ENCODE results near the gene SMC3. TPM values are rescaled to one million over a fixed set of nuclear protein-coding genes. Genes with fewer than 3 reads are reported as not detected.
A peak's percentile ranks its signal among the peaks of the same experiment; 100 is the strongest.

Gene SMC3
- polyA plus RNA-seq, 2 of the 4 experiments (the other 2 are of a cell fraction), result 59.5 to 60.5 TPM

DNA sequence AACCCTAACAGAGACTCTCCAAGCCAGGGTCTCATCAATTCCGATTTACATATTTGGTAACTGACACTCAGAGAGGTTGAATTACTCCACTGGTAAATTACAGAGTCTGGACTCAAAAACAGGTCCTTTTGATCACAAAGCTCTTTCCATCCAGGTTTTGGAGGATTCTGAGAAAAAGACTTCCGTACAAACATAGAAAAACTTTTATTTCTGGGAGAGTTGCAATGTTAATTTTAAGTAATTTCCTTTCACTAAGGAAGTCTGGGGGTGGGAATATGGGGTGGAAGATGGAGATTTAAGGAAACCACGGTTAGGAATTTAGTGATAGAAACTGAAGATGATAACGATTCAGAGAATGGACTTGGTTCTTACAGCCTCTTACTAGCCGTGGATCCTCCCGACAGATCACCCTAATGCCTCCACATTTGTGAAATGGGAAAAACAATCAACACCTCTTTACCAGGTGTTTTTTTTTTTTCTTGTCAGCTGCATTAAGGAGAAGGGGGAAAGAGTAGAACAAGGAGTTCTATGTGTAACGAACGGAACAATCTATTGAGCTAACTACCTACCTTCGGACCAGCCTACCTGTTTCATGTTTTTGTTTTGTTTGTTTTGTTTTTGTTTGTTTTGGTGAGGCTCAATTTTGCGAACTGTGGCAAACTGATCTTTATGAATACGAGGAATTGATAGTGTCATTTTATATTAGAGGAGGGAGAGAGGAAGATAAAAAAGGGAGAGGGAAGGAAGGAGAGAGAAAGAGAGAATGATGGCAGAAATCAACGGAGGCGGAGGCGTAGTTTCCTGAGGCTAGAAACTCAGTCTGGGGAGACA lies 74.9 kb downstream of the SMC3 start:
- H3K27ac ChIP-seq, result peak overlapping the region; percentile 72 to 93
- ATAC-seq, result no peak
- POLR2A ChIA-PET, result interaction anchor here (1.5 kb wide), 1 partner anchor 30 kb away, joined by 6 read pairs; no protein-coding TSS in a partner anchor
- no peak for DNase-seq (ENCODE audit: low read depth in 1 of 2, low spot score in 1 of 2)
- H3K4me3 ChIP-seq, result no peak overlapping the region
- WGBS (ENCODE audit: missing lambda C conversion rate), result 88% methylated on average over 14 of the region's 14 CpGs
- TF ChIP-seq NR3C1 (IDR thresholded peaks at IDR 0.05), result no peak
- no peak for TF ChIP-seq ZC3H11A (IDR thresholded peaks at IDR 0.05)
- TF ChIP-seq HOXB5 (CRISPR knock-in tag; IDR thresholded peaks at IDR 0.05), result no peak
- no peak for TF ChIP-seq ZFP36 (IDR thresholded peaks at IDR 0.05; ENCODE audit: borderline replicate concordance, partially characterized antibody)
- TF ChIP-seq EP300 (IDR thresholded peaks at IDR 0.05), result no peak
- no peak for TF ChIP-seq JUN (IDR thresholded peaks at IDR 0.05)
- no peak for TF ChIP-seq KDM1A (IDR thresholded peaks at IDR 0.05; ENCODE audit: low read depth)
- no peak for FAIRE-seq
- H3K4me1 ChIP-seq, result peaks cover 60% of the 10 kb centered on the region
- H3K9me3 ChIP-seq, result no peaks in the 10 kb centered on the region
- peak overlapping the region; percentile 65 for H3K4me2 ChIP-seq
- CTCF ChIA-PET, result interaction anchor here (0.6 to 2.7 kb wide), 3 partner anchors 30 to 223 kb away, joined by 5 to 16 read pairs (median 9); no protein-coding TSS in a partner anchor

DNA sequence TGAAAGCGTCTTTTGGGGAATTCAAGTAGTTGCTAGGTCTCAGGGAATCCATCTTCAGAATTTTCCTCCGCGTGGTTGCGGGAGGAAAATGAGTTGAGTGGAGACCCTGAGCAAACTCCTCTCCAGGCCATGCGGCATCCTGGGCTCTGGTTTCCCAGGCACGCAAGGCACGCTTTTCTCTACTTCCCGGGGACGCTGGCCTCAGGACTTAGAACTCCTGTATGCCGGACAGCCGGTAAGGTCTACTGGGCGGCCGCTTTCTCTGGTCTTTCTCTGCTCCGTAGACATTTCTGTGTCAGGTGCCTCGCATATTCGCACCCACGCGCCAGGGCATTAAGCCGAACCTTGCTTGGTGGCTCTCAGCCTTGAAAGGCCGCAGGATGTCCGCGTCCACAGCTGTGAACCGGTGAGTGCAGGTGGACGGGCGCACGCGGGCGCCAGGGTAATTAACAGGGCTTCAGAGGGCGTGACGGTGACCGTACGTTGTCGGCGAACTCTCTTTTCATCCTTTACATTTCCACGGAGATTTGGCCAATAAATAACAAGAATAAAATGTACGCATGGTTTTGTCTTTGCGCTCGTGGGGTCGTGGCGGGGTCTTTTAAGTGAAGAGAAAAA lies 75.6 kb downstream of the SMC3 start:
- Histone ChIP-seq H3K9me3 (no peaks in the 10 kb centered on the region), H3K4me2 (peak overlapping the region; percentile 77), H3K4me1 (peaks cover 60% of the 10 kb centered on the region), H3K27ac (peak overlapping the region; percentile 73 to 93), H3K4me3 (peak overlapping the region; percentile 69)
- CTCF ChIA-PET, result interaction anchor here (0.9 to 2.1 kb wide), 5 partner anchors 10 to 33 kb away, joined by 3 to 11 read pairs (median 5); no protein-coding TSS in a partner anchor
- no peak for FAIRE-seq
- POLR2A ChIA-PET, result no interaction called here
- TF ChIP-seq FOSB (CRISPR knock-in tag; IDR thresholded peaks at IDR 0.05) (no peak), SREBF2 (IDR thresholded peaks at IDR 0.05) (no peak), MAX (IDR thresholded peaks at IDR 0.05) (no peak), CBX8 (IDR thresholded peaks at IDR 0.05) (no peak), TP53 (CRISPR knock-in tag; IDR thresholded peaks at IDR 0.05) (no peak), MYC (IDR thresholded peaks at IDR 0.05; ENCODE audit: borderline replicate concordance, low read length) (no peak), RAD21 (conservative IDR thresholded peaks at IDR 0.05 in 1 of 2, IDR thresholded peaks at IDR 0.05 in 1 of 2) (no peak), RARB (CRISPR knock-in tag; IDR thresholded peaks at IDR 0.05) (no peak), NR3C1 (IDR thresholded peaks at IDR 0.05) (no peak), POLR2A (IDR thresholded peaks at IDR 0.05; ENCODE audit: low read length) (no peak), NFE2L2 (conservative IDR thresholded peaks at IDR 0.05; ENCODE audit: low read length) (no peak), EP300 (IDR thresholded peaks at IDR 0.05) (no peak), HOXB13 (CRISPR knock-in tag; IDR thresholded peaks at IDR 0.05; ENCODE audit: low read depth) (no peak), HEYL (CRISPR knock-in tag; IDR thresholded peaks at IDR 0.05) (no peak), CEBPB (IDR thresholded peaks at IDR 0.05) (no peak), FOSL2 (IDR thresholded peaks at IDR 0.05) (no peak), FOSL2 (CRISPR knock-in tag; IDR thresholded peaks at IDR 0.05) (no peak)
- TF ChIP-seq, protein P1, sequence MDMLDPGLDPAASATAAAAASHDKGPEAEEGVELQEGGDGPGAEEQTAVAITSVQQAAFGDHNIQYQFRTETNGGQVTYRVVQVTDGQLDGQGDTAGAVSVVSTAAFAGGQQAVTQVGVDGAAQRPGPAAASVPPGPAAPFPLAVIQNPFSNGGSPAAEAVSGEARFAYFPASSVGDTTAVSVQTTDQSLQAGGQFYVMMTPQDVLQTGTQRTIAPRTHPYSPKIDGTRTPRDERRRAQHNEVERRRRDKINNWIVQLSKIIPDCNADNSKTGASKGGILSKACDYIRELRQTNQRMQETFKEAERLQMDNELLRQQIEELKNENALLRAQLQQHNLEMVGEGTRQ (IDR thresholded peaks at IDR 0.05), result no peak
- TF ChIP-seq, protein P2, sequence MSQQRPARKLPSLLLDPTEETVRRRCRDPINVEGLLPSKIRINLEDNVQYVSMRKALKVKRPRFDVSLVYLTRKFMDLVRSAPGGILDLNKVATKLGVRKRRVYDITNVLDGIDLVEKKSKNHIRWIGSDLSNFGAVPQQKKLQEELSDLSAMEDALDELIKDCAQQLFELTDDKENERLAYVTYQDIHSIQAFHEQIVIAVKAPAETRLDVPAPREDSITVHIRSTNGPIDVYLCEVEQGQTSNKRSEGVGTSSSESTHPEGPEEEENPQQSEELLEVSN (IDR thresholded peaks at IDR 0.05; ENCODE audit: borderline replicate concordance, low read depth), result no peak
- TF ChIP-seq, protein P3, sequence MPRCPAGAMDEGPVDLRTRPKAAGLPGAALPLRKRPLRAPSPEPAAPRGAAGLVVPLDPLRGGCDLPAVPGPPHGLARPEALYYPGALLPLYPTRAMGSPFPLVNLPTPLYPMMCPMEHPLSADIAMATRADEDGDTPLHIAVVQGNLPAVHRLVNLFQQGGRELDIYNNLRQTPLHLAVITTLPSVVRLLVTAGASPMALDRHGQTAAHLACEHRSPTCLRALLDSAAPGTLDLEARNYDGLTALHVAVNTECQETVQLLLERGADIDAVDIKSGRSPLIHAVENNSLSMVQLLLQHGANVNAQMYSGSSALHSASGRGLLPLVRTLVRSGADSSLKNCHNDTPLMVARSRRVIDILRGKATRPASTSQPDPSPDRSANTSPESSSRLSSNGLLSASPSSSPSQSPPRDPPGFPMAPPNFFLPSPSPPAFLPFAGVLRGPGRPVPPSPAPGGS (IDR thresholded peaks at IDR 0.05), result no peak
- TF ChIP-seq, protein P4, sequence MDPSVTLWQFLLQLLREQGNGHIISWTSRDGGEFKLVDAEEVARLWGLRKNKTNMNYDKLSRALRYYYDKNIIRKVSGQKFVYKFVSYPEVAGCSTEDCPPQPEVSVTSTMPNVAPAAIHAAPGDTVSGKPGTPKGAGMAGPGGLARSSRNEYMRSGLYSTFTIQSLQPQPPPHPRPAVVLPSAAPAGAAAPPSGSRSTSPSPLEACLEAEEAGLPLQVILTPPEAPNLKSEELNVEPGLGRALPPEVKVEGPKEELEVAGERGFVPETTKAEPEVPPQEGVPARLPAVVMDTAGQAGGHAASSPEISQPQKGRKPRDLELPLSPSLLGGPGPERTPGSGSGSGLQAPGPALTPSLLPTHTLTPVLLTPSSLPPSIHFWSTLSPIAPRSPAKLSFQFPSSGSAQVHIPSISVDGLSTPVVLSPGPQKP (IDR thresholded peaks at IDR 0.05; ENCODE audit: low read depth, low read length), result no peak
- no peak for DNase-seq (ENCODE audit: low read depth in 1 of 2, low spot score in 1 of 2)
- ATAC-seq, result no peak
- 77% methylated on average over 40 of the region's 40 CpGs for WGBS (ENCODE audit: missing lambda C conversion rate)
